A673 (cell line): ENCODE measurements around the gene AEN. TPM values are rescaled to one million over a fixed set of nuclear protein-coding genes. Genes with fewer than 3 reads are reported as not detected.

Experiments
- BruUV-seq: library from RNA; stranded (reverse); fragments of 400-500 nt; replicated peaks from 2 replicates; lab custom pipeline; 2021; lab: Mats Ljungman, UMichigan
- CTCF ChIA-PET: fragments of 300-600 bp; sonication (Branson Sonifier 250); formaldehyde crosslinking; loops from one replicate; lab custom pipeline; 2022; ENCODE audit warnings: antibody characterized with exemption; lab: Charles Lee
- POLR2A ChIA-PET: fragments of 300-600 bp; sonication (Branson Sonifier 250); formaldehyde crosslinking; loops from one replicate; lab custom pipeline; 2022; ENCODE audit warnings: antibody characterized with exemption; ENCODE audit not compliant: low non-redundant PET; lab: Charles Lee
- DNase-seq: peaks from one replicate; pipeline ENCODE4 v3.0.0-alpha.2; 2015; ENCODE audit warnings: low spot score
- H3K27ac ChIP-seq: fragments of 200-600 bp; sonication (generic); 2 replicates; pipeline ENCODE4 v1.5.1; 2016; ENCODE audit warnings: mixed run types, low read depth, mild to moderate bottlenecking, mixed read lengths, antibody characterized with exemption, low read length; ENCODE audit not compliant: poor library complexity, severe bottlenecking
- H3K27me3 ChIP-seq: fragments of 200-600 bp; sonication (generic); replicated peaks from 2 replicates; pipeline ENCODE4 v1.6.1; 2017; ENCODE audit warnings: mixed run types, low read depth, mild to moderate bottlenecking, mixed read lengths, antibody characterized with exemption, low read length; ENCODE audit not compliant: insufficient read depth, poor library complexity
- H3K36me3 ChIP-seq: fragments of 200-600 bp; sonication (generic); 2 replicates; pipeline ENCODE4 v1.6.1; 2016; ENCODE audit warnings: mixed run types, mild to moderate bottlenecking, mixed read lengths, antibody characterized with exemption, low read length; ENCODE audit not compliant: insufficient read depth, poor library complexity, severe bottlenecking
- H3K4me1 ChIP-seq: fragments of 200-600 bp; sonication (generic); 2 replicates; pipeline ENCODE4 v1.6.1; 2017; ENCODE audit warnings: mixed run types, mild to moderate bottlenecking, mixed read lengths, antibody characterized with exemption, low read length; ENCODE audit not compliant: insufficient read depth, poor library complexity, severe bottlenecking
- H3K4me3 ChIP-seq: fragments of 200-600 bp; sonication (generic); 2 replicates; pipeline ENCODE4 v1.5.1; 2016; ENCODE audit warnings: low read depth, mixed run types, mild to moderate bottlenecking, mixed read lengths, low read length; ENCODE audit not compliant: poor library complexity, severe bottlenecking
- H3K9me3 ChIP-seq: fragments of 200-600 bp; sonication (generic); 2 replicates; pipeline ENCODE4 v1.6.1; 2016; ENCODE audit warnings: mixed run types, low read depth, mild to moderate bottlenecking, mixed read lengths, antibody characterized with exemption, low read length; ENCODE audit not compliant: poor library complexity, severe bottlenecking
- CTCF ChIP-seq: fragments of 300-800, 200-600 bp; sonication (generic); conservative IDR thresholded peaks from 2 replicates; pipeline ENCODE4 v1.5.1; 2017; ENCODE audit warnings: low read depth, mild to moderate bottlenecking, antibody characterized with exemption, low read length, moderate library complexity, mixed read lengths
- EZH2 ChIP-seq: fragments of 200-600 bp; sonication (generic); IDR thresholded peaks from 2 replicates; pipeline ENCODE4 v1.6.1; 2017; ENCODE audit warnings: borderline replicate concordance, low read depth, mild to moderate bottlenecking, mixed read lengths, antibody characterized with exemption, low read length; ENCODE audit not compliant: poor library complexity, severe bottlenecking
- intact Hi-C: fragments of 100-400 bp; cut with micrococcal nuclease; formaldehyde crosslinking; loops from one replicate; pipeline ENCODE4 v1.10.0; 2022; ENCODE audit not compliant: unreplicated experiment
- total RNA-seq: library from RNA; stranded (reverse); gene quantifications from 2 replicates; pipeline ENCODE4 v1.2.3, GENCODE V29; 2021

Gene AEN
- total RNA-seq, 1 experiment from 2014 or later: 52.4 TPM

DNA sequence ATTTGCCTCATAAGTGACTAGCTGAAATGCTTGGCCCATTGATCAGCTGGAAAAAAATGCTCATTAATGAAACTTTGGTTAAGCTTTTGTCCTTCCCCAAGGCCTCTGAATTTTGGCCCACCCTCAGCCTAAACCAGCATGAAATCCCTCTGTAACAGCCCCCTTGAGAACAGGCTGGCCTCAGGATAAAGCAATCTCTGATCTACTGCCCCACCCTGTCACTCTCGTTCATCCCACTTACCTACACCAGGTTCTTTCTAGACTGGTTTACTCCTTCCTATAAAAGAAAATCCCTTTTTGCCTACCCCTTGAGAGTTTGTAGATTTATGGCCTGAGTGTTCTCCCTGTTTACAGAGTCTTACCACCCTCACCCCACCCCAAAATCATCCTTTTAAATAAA lies 3.4 kb upstream of the AEN start:
- Histone ChIP-seq H3K27me3 (no peaks in the 10 kb centered on the region), H3K36me3 (no peaks in the 10 kb centered on the region), H3K4me3 (no peak overlapping the region), H3K9me3 (no peaks in the 10 kb centered on the region), H3K27ac (no peak overlapping the region), H3K4me1 (peaks cover 3% of the 10 kb centered on the region)
- ChIA-PET CTCF (no interaction called here), POLR2A (no interaction called here)
- DNase-seq: no peak
- TF ChIP-seq CTCF (no peak), EZH2 (no peak)
- BruUV-seq: no TSS peak
- intact Hi-C loops: loop anchor here (2.0 kb wide), 1 partner anchor 141 kb away; no protein-coding TSS in a partner anchor

DNA sequence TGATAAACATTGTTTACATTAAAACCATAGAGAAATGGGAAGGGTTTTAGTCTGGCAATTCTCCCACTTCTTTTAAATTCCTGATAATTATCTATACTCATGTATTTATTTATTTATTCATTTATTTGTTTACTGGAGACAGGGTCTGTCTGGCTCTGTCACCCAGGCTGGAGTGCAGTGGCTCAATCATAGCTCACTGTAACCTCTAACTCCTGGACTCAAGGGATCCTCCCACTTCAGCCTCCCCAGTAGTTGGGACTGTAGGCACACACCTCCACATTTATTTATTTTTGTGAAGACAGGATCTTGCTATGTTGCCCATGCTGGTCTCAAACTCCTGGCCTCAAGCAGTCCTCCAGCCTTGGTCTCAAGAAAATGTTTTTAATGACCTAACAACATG lies 2.5 kb upstream of the AEN start:
- H3K36me3 ChIP-seq: no peaks in the 10 kb centered on the region
- intact Hi-C loops: no loop called here
- ChIA-PET CTCF (no interaction called here), POLR2A (no interaction called here)
- BruUV-seq: no TSS peak
- H3K9me3 ChIP-seq: no peaks in the 10 kb centered on the region
- peaks cover 12% of the 10 kb centered on the region for H3K4me1 ChIP-seq
- no peak overlapping the region for H3K27ac ChIP-seq
- no peak overlapping the region for H3K4me3 ChIP-seq
- no peaks in the 10 kb centered on the region for H3K27me3 ChIP-seq
- TF ChIP-seq EZH2: no peak
- TF ChIP-seq CTCF: no peak
- DNase-seq: no peak

- no peak for DNase-seq
- POLR2A ChIA-PET: no interaction called here
- BruUV-seq: no TSS peak
- TF ChIP-seq CTCF (no peak), EZH2 (no peak)
- Histone ChIP-seq H3K27ac (no peak overlapping the region), H3K4me1 (peaks cover 16% of the 10 kb centered on the region), H3K4me3 (no peak overlapping the region), H3K36me3 (no peaks in the 10 kb centered on the region), H3K9me3 (no peaks in the 10 kb centered on the region), H3K27me3 (no peaks in the 10 kb centered on the region)
- CTCF ChIA-PET: interaction anchor here (0.6 kb wide), 1 partner anchor 1134 kb away, joined by 8 read pairs; no protein-coding TSS in a partner anchor
- intact Hi-C loops: loop anchor here (5.0 kb wide), 1 partner anchor 213 kb away; no protein-coding TSS in a partner anchor
Observed at GRCh38 chr15:88619796-88620195, 1.3 kb upstream of the AEN start.
